ENCODE results near the gene RAB7B. TPM values are rescaled to one million over a fixed set of nuclear protein-coding genes. Genes with fewer than 3 reads are reported as not detected.

The RAB7B gene
- total RNA-seq, 1 experiment from 2014 or later: not detected

- Mint-ChIP-seq H3K27me3 (ENCODE audit: low read depth) (no peaks in the 10 kb centered on the region), H3K4me3 (no peak overlapping the region), H3K9me3 (peaks cover 9% of the 10 kb centered on the region), H3K27ac (no peak overlapping the region), H3K36me3 (no peaks in the 10 kb centered on the region), H3K4me1 (peaks cover 25% of the 10 kb centered on the region)
- CTCF ChIA-PET: interaction anchor here (0.5 to 1.6 kb wide), 4 partner anchors 11 to 69 kb away, joined by 3 to 7 read pairs (median 6); no protein-coding TSS in a partner anchor
- no peak for DNase-seq (ENCODE audit: low spot score)
- TF ChIP-seq RORB (CRISPR knock-in tag; IDR thresholded peaks at IDR 0.05): no peak
- no peak for TF ChIP-seq SMAD4 (CRISPR knock-in tag; IDR thresholded peaks at IDR 0.05)
- TF ChIP-seq CDX4 (CRISPR knock-in tag; IDR thresholded peaks at IDR 0.05; ENCODE audit: borderline replicate concordance): no peak
- TF ChIP-seq OVOL2 (CRISPR knock-in tag; IDR thresholded peaks at IDR 0.05; ENCODE audit: borderline replicate concordance): no peak
- no peak for TF ChIP-seq ZNF232 (CRISPR knock-in tag; IDR thresholded peaks at IDR 0.05)
- no peak for TF ChIP-seq ATF3 (CRISPR knock-in tag; conservative IDR thresholded peaks at IDR 0.05)
- TF ChIP-seq NFATC4 (CRISPR knock-in tag; IDR thresholded peaks at IDR 0.05): no peak
- TF ChIP-seq SOX15 (CRISPR knock-in tag; IDR thresholded peaks at IDR 0.05): no peak
- TF ChIP-seq SP1 (CRISPR knock-in tag; conservative IDR thresholded peaks at IDR 0.05): no peak
- TF ChIP-seq MXD4 (CRISPR knock-in tag; IDR thresholded peaks at IDR 0.05; ENCODE audit: borderline replicate concordance): no peak
- no peak for TF ChIP-seq MAX (CRISPR knock-in tag; IDR thresholded peaks at IDR 0.05)
- no peak for TF ChIP-seq GTF2I (CRISPR knock-in tag; conservative IDR thresholded peaks at IDR 0.05)
- no peak for TF ChIP-seq ZNF532 (CRISPR knock-in tag; IDR thresholded peaks at IDR 0.05; ENCODE audit: borderline replicate concordance)
- TF ChIP-seq HMGA2 (CRISPR knock-in tag; IDR thresholded peaks at IDR 0.05): no peak
- TF ChIP-seq ZNF423 (CRISPR knock-in tag; IDR thresholded peaks at IDR 0.05): no peak
- no peak for TF ChIP-seq ERG (CRISPR knock-in tag; IDR thresholded peaks at IDR 0.05)
- POLR2A ChIA-PET: no interaction called here
- ATAC-seq: no peak
Observed at GRCh38 chr1:206037581-206037980, 34.4 kb upstream of the RAB7B start.

GRCh38 chr1:206036663-206037455 is 33.7 kb upstream of the RAB7B start:
- H3K4me3 Mint-ChIP-seq: no peak overlapping the region
- no peaks in the 10 kb centered on the region for H3K27me3 Mint-ChIP-seq (ENCODE audit: low read depth)
- no peak for TF ChIP-seq E2F5 (CRISPR knock-in tag; IDR thresholded peaks at IDR 0.05)
- ChIA-PET POLR2A (no interaction called here), CTCF (interaction anchor here (0.7 to 1.6 kb wide), 3 partner anchors 53 to 69 kb away, joined by 5 to 7 read pairs (median 6); no protein-coding TSS in a partner anchor)
- H3K36me3 Mint-ChIP-seq: no peaks in the 10 kb centered on the region
- peaks cover 24% of the 10 kb centered on the region for H3K4me1 Mint-ChIP-seq
- no peak overlapping the region for H3K27ac Mint-ChIP-seq
- peaks cover 9% of the 10 kb centered on the region for H3K9me3 Mint-ChIP-seq
- ATAC-seq (no peak), DNase-seq (ENCODE audit: low spot score) (no peak)

Measured in WTC11 (cell line).